GM19099 (cell line): ENCODE measurements around the gene ACSF2.

Experiments used
- POLR2A ChIP-seq: IDR thresholded peaks from 3 replicates; pipeline ENCODE4 v1.6.1; 2011; ENCODE audit warnings: low read depth; ENCODE audit not compliant: insufficient read length; ENCODE audit errors: extremely low read depth

ACSF2 gene

DNA sequence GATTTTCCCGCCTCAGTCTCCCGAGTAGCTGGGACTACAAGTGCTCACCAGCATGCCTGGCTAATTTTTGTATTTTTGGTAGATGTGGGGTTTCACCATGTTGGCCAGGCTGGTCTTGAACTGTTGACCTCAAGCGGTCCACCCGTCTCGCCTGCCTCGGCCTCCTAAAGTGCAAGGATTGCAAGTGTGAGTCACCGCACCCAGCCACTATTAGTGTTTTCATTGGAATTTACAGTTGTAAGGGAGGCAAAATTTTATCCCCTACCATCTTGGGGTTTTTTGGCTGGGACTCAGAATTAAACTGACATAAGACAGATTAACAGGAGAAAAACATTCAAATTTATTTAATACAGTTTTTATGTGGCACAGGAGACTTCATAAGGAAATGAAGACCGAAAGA is 69.9 kb downstream of the ACSF2 start:
- no peak for TF ChIP-seq POLR2A

- no peak for TF ChIP-seq POLR2A
Measured at GRCh38 chr17:50498021-50498874, 72.2 kb downstream of the ACSF2 start.

GRCh38 chr17:50499270-50499669 is 73.3 kb downstream of the ACSF2 start:
- no peak for TF ChIP-seq POLR2A

- no peak for TF ChIP-seq POLR2A
Measured at GRCh38 chr17:50499721-50500120, 73.7 kb downstream of the ACSF2 start.

DNA sequence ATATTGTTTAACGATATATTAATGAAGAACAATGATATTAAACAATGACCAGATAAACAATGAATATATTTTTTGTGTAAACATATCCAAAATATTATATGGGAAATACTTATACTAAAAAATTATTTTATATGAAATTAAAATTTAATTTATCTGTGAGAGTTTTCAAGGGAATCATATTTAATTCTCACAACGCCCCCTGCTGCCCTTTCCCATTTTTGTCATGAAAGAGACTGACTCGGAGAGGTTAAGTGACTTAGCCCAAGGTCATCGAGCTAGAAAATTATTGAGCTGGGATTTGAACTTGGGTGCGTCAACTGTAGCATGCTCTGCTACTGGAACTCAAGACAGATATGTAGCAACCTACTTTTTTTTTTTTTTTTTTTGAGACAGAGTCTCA is 75.0 kb downstream of the ACSF2 start:
- TF ChIP-seq POLR2A: no peak

- no peak for TF ChIP-seq POLR2A
Measured at GRCh38 chr17:50502301-50502990, 76.4 kb downstream of the ACSF2 start.

- TF ChIP-seq POLR2A: no peak
Measured at GRCh38 chr17:50505591-50506130, 79.6 kb downstream of the ACSF2 start.

- no peak for TF ChIP-seq POLR2A
Measured at GRCh38 chr17:50506298-50506697, 80.3 kb downstream of the ACSF2 start.

GRCh38 chr17:50507871-50508572 is 82.0 kb downstream of the ACSF2 start, which contains the start of gene MYCBPAP:
Gene MYCBPAP, plus strand, starts transcription at chr17:50508439. Its CDS starts 236 bp downstream, at chr17:50508675.
- TF ChIP-seq POLR2A: peak; percentile 53

DNA sequence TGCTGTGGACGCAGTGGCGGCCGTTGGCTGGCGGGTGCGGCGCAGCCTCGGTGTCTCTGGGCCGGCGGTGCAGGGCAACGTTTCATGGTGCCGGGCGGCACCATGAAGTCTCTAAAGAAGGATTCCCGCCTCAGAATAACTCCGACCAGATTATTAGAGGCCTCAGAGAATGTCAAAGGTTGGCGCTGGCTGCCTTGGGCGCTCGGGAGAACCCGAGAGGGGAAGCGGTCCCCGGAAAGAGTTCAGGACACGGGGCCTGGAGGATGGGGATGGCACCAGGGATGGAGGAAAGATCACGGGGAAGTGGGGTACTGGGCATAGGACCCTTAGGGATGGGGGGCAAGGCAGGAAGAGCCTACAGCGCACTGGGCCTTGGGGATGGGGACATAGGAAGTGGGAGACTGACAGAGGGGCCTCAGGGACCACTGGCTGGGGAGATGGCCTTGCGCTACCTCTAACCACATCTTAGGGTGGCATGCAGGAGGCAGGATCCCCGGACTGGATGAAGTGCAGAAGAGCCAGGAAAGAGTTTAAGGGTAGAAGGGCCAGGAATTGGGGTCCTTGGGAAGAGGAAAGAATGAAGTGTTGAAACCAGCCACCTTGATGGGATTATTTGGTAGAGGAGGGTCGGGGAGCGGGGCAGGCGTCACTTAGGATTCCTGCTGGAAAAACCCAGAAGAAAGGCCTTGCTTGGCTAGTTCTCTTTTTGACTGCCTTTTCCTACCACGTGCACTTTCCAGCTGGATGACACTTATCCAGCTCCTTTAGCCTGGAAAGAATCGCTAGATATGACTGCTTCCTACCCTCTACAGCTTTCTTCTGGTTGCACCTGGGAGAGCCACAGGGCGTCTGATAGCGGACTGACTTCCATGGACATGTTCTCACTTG is 82.8 kb downstream of the ACSF2 start:
- no peak for TF ChIP-seq POLR2A

DNA sequence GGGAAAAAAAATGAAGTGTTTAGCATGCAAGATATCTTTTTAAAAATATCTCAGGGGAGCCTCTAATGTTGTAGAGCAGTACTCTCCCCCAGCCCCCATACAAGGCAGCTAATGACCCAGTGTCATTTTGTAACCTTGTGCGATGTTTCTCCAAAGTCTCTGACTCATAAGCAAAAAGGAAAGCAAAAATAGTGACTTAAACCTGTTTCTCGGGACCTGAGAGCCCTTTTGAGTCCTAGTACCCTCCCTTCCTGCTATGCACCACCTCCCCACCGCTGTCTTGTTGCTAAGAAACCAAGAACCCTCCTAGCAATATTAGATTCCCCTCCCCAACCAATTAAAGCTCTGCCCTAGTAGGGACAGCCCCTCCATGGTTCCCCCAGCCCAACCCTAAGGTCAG is 85.0 kb downstream of the ACSF2 start:
- TF ChIP-seq POLR2A: no peak

DNA sequence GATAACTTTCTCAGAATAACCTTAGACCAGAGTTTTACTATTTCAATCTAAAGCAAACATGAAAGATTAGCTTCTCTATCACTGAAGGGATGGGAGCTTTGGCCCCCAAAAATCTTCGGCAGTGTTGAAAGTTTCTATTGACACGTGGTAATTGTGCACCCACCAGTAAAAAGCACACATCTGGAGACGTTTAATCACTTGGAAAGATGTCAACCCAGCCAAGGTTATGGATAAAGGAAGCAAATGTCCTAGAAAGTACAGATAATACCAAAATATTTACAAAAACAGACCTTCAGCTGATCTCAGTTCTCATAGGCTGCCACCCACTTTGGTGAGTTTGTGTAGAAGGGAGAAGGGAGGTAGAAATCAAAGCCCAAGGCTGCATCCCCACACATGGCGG is 87.5 kb downstream of the ACSF2 start:
- no peak for TF ChIP-seq POLR2A

DNA sequence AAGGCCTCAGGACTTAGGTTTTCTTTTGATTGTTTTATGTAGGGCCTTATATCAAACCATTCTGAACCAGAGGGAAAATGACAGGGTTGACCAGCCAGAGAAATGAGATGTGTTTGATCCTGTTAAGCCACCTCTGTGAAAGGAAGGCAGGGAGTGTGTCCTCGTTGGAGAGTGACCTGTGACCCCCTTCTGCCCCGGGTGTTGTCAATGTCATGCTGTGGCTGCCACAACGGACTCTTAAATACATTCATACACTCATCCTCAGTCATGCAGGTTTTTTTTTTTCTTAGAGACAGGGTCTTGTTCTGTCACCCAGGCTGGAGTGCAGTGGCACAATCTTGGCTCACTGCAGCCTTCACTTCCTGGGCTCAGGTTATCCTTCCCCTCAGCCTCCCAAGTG is 88.4 kb downstream of the ACSF2 start:
- TF ChIP-seq POLR2A: no peak
